Parietal lobe (tissue), 1 donor: Measurements from ENCODE around the gene USP36. TPM values are rescaled to one million over a fixed set of nuclear protein-coding genes. Genes with fewer than 3 reads are reported as not detected.

Experiments
- total RNA-seq: library from RNA; depleted of rRNA; stranded (reverse); fragments of >200 nt; gene quantifications from one replicate; pipeline ENCODE4 v1.2.3, GENCODE V29; 2014

USP36 gene
- total RNA-seq = 32.9 TPM

GRCh38 chr17:78840780-78841611 is at the start of gene USP36:
TSS of gene USP36 (minus strand) at chr17:78840814. CDS start at chr17:78836363, 4,451 bp downstream.

GRCh38 chr17:78781893-78782304 is 58.7 kb downstream of the USP36 start, which contains the start of gene CYTH1:
TSS of gene CYTH1 (minus strand) at chr17:78782273. CDS start at chr17:78782223, 50 bp downstream.

Other genes with a start within 250 kb of the USP36 start
- gene CYTH1, start 58.5 kb downstream of the USP36 start, total RNA-seq = 102 TPM
- 6.3 TPM for gene CEP295NL, start 62.4 kb upstream of the USP36 start, total RNA-seq
- 56.0 TPM for gene TIMP2, start 84.6 kb upstream of the USP36 start, total RNA-seq
- 17.5 TPM for gene LGALS3BP, start 139.1 kb upstream of the USP36 start, total RNA-seq
- gene CANT1, start 168.9 kb upstream of the USP36 start, total RNA-seq = 19.4 TPM
- 0.94 TPM for gene C1QTNF1, start 183.4 kb upstream of the USP36 start, total RNA-seq
- 25.7 TPM for gene ENGASE, start 234.0 kb upstream of the USP36 start, total RNA-seq